Esophagus squamous epithelium (tissue), 4 donors: Measurements from ENCODE around the gene RGR.

Experiments
- POLR2A ChIP-seq, 4 donors: fragments of 450-650 bp; IDR thresholded peaks; one replicate each; pipeline ENCODE4 v1.6.1; 2017; ENCODE audit warnings: antibody characterized with exemption in 4 of 4, mild to moderate bottlenecking in 4 of 4, moderate library complexity in 3 of 4
- TF ChIP-seq, protein P1 (sequence below), 6 experiments: fragments of 450-650 bp in 4 of 6; fragments of 200-600 bp in 2 of 6; sonication (generic) in 2 of 6; IDR thresholded peaks; one replicate each; pipeline ENCODE4 v1.5.1; 2016 to 2019; ENCODE audit warnings: antibody characterized with exemption in 6 of 6, mild to moderate bottlenecking in 4 of 6, moderate library complexity in 4 of 6

- TF ChIP-seq, protein P1, sequence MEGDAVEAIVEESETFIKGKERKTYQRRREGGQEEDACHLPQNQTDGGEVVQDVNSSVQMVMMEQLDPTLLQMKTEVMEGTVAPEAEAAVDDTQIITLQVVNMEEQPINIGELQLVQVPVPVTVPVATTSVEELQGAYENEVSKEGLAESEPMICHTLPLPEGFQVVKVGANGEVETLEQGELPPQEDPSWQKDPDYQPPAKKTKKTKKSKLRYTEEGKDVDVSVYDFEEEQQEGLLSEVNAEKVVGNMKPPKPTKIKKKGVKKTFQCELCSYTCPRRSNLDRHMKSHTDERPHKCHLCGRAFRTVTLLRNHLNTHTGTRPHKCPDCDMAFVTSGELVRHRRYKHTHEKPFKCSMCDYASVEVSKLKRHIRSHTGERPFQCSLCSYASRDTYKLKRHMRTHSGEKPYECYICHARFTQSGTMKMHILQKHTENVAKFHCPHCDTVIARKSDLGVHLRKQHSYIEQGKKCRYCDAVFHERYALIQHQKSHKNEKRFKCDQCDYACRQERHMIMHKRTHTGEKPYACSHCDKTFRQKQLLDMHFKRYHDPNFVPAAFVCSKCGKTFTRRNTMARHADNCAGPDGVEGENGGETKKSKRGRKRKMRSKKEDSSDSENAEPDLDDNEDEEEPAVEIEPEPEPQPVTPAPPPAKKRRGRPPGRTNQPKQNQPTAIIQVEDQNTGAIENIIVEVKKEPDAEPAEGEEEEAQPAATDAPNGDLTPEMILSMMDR (IDR thresholded peaks at IDR 0.05) = no peak
- TF ChIP-seq POLR2A (IDR thresholded peaks at IDR 0.05) = no peak
Observed at GRCh38 chr10:84213076-84213475, 31.8 kb upstream of the RGR start.
